ENCODE data around the gene ST3GAL6.

The ST3GAL6 gene, protein sequence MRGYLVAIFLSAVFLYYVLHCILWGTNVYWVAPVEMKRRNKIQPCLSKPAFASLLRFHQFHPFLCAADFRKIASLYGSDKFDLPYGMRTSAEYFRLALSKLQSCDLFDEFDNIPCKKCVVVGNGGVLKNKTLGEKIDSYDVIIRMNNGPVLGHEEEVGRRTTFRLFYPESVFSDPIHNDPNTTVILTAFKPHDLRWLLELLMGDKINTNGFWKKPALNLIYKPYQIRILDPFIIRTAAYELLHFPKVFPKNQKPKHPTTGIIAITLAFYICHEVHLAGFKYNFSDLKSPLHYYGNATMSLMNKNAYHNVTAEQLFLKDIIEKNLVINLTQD

DNA sequence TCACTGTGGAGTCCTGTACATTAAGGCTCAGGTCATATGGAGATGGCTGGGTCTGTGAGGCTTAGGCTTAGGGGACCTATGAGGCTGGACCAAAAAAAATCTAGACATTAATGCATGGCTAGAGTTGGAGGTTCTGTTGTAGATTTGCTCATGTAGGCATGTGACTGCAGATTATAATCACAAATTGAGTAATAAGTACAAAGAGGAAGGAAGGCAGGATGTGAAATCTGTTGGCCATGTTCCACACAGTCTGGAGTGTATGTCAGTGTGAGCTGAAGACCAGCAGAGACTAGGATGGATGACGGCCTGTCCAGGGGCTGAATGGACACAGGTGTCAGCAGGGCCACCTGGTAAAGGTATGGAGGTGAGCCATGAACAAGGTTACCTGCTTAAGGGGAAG is at the start of gene ST3GAL6:
TSS of gene ST3GAL6 (plus strand) at position 265 of the 400 bp plus-strand sequence. CDS start 5,101 bp downstream, outside the sequence.
- DNase-seq (ENCODE audit: low read depth in 3 of 3), result no peak

GRCh38 chr3:98713984-98714383 is 49.2 kb upstream of the ST3GAL6 start:
- no peak for DNase-seq (ENCODE audit: low read depth in 3 of 3)

- DNase-seq (ENCODE audit: low read depth in 3 of 3), result no peak
Observed at GRCh38 chr3:98717584-98717983, 45.6 kb upstream of the ST3GAL6 start.

DNA sequence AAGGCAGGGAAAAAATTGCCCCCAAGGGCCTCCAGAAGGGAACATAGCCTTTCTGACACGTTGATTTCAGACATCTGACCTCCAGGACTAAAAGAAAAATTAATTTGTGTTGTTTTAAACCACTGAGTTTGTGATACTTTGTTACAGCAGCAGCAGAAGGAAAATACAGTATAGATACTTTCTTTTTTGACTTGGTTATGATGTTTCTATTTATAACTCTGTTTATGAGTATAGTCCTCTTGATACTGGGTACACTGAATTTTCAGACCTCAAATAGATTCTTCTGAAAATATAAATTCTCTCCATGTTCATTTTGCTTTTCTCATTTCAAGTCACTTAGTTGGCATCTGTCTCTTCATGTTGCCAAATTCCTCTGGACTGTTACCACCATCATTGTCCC is 44.4 kb upstream of the ST3GAL6 start:
- no peak for DNase-seq (ENCODE audit: low read depth in 3 of 3)

DNA sequence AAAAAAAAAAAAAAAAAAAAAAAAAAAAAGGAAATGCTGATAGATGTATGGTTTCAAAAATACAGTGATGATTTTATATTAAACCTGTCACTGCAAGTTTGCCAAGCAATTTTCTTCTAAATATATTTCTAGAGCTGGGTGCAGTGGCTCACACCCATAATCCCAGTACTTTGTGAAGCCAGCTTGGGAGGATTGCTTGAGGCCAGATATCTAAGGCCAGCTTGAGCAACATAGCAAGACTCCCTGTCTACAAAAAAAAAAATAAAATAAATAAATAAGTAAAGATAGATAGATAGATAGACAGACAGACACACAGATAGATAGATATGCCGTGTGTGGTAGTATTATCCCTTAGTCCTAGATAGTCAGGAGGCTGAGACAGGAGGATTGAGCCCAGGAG is 41.4 kb upstream of the ST3GAL6 start:
- no peak for DNase-seq (ENCODE audit: low read depth in 3 of 3)

GRCh38 chr3:98722389-98722788 is 40.8 kb upstream of the ST3GAL6 start:
- no peak for DNase-seq (ENCODE audit: low read depth in 3 of 3)

- no peak for DNase-seq (ENCODE audit: low read depth in 3 of 3)
Observed at GRCh38 chr3:98725352-98725751, 37.8 kb upstream of the ST3GAL6 start.

DNA sequence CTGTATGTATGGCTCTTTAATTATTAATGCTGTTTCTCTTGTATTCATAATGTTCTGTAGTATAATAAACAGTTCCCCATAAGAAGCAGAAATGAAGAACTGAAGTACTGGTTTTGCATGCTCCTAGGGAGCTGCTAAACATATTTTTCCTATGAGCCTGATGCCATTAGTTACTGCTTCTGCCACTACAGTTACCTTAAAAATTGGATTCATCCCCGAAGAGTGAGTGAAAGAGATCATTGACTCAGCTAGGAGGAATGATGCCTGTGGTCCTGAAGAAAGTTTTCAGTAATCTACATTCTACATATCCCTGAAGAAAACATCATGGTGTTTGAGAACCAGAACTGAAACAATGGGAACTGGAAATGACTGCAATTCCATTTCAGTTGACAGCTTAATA is 37.1 kb upstream of the ST3GAL6 start:
- DNase-seq (ENCODE audit: low read depth in 3 of 3), result no peak

GRCh38 chr3:98727638-98728037 is 35.5 kb upstream of the ST3GAL6 start:
- DNase-seq (ENCODE audit: low read depth in 3 of 3), result no peak

- DNase-seq (ENCODE audit: low read depth in 3 of 3), result no peak
Observed at GRCh38 chr3:98728672-98729071, 34.5 kb upstream of the ST3GAL6 start.

GRCh38 chr3:98730338-98730737 is 32.8 kb upstream of the ST3GAL6 start:
- DNase-seq (ENCODE audit: low read depth in 3 of 3), result no peak

- DNase-seq (ENCODE audit: low read depth in 3 of 3), result no peak
Observed at GRCh38 chr3:98730886-98731537, 32.1 kb upstream of the ST3GAL6 start.

GRCh38 chr3:98731720-98732285 is 31.3 kb upstream of the ST3GAL6 start:
- DNase-seq (ENCODE audit: low read depth in 3 of 3), result no peak

GRCh38 chr3:98732286-98733052 is 30.7 kb upstream of the ST3GAL6 start:
- DNase-seq (ENCODE audit: low read depth in 3 of 3), result no peak

DNA sequence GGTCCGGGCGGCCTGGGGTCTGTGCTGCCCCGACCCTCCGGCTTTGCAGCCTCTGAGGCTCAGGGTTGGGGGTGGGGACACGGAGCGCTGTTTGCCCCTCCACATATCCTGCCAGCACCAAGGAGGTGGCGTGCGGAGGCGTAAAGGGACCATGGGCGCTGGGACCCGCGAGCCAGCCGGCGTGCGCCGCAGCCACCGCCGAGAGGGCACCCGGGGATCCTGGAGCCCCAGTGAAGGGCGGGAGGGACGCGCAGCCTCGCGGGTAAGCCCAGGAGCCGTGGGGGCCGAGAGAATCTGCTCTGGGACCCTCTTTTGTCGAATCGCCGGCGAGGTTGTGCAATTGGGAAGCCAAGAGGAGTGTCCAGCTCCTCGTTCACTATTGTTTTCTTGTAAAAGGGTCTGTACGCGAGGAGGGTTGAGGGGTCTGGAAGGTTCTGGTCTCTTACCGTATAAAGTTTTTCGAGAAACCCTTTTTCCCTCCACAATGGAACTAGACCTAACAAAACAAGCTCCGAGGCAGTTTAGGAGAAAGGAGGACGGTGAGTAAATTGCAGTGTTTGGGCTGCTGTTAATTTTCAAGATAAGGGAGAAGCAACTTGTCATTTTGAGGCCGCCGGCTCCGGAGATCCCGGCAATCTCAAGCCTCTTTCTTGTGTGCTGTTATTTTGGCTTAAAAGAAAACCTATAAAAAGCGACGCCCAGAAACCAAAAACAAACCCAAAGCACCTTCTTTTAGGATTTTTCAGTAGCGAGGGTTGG is 29.9 kb upstream of the ST3GAL6 start:
- no peak for DNase-seq (ENCODE audit: low read depth in 3 of 3)

- DNase-seq (ENCODE audit: low read depth in 3 of 3), result no peak
Observed at GRCh38 chr3:98733812-98734281, 29.3 kb upstream of the ST3GAL6 start.

DNA sequence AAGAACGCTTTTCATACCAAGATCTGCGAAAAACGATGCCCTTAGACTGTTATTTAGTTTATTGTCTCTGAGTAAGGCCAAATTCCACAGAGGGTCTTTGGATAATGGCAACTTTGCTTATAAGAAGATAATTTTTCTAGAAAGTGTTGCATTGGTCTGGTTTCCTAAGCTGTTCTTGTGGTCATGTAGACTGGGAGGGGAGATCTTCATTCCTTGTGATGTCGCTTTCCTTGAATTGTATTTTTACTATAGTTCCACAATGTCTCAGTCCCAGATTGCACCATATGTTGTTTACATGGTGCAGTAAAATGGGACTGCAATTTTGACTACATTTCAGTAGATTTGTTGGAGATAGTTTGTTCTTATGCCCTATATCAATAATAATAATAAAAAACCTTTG is 28.8 kb upstream of the ST3GAL6 start:
- DNase-seq (ENCODE audit: low read depth in 3 of 3), result no peak

- DNase-seq (ENCODE audit: low read depth in 3 of 3), result no peak
Observed at GRCh38 chr3:98734735-98735134, 28.4 kb upstream of the ST3GAL6 start.

DNA sequence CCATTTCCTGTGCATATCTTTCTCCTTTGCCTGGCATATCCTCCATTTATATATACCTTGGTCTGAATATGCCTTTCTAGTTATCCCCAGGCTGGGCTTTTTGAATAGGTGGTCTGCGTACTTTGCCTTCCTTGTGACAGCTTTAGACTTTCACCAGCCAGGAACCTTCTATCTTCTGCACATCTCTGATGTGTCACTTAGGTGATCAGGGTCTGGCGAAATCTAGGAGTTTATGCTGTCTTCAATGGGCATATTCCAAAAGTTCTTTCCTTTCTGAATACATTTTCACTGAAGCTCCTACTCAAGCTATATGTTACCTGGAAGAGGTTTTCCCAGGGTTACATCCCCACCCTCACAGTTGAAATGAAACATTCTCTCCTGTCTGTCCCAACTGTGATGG is 27.8 kb upstream of the ST3GAL6 start:
- no peak for DNase-seq (ENCODE audit: low read depth in 3 of 3)

- DNase-seq (ENCODE audit: low read depth in 3 of 3), result no peak
Observed at GRCh38 chr3:98735761-98736269, 27.3 kb upstream of the ST3GAL6 start.

DNA sequence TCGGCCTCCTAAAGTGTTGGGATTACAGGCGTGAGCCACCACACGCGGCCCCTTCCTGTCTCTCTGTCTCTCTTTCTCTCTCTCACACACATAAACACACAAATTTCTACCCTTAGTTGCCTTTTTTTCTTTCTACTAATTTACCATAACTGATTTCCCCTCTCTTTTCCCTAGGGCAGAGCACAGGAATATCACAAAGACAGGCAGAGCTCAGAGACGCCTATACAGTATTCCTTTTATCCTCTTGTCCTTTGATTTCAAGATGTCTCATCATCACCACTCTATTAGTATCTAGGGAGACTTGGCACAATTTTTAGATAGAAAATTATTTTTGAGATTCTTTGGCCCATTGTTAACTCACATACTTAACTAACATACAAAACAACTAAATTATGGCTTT is 25.8 kb upstream of the ST3GAL6 start:
- no peak for DNase-seq (ENCODE audit: low read depth in 3 of 3)

All from stimulated activated CD4-positive, alpha-beta T cell treated with anti-CD3 and anti-CD28 coated beads, TNF-alpha, amount 100 ng/mL, for 4 hours (primary cell).